Measurements from ENCODE around the gene IFNA14.
"Not testable (repeated sequence)": the region's sequence is repeated elsewhere in the genome, so short reads cannot be mapped to it uniquely, and the experiment has no call there.

DNA sequence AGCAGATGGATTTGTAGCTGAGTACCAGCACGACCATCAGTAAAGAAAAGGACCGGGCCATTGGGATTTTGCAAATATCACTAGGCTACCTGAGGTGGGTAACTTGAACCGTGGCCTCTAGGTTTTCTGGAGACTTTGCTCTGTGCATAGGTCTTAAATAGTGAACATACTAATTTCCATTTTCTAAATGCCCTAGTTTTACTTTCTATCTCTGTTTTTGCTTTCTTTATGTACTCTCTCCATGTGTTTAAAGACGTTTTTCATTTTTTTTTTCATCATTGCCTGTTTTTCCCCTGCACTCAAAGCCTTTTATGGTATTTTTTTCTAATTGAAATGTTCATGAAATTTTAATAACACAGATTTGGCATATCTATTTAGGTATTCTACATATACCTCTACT is 37.7 kb downstream of the IFNA14 start, which contains the start of gene IFNA7:
- TF ChIP-seq POLR2A (IDR thresholded peaks at IDR 0.05) = not testable (repeated sequence)
- TF ChIP-seq, protein P1, sequence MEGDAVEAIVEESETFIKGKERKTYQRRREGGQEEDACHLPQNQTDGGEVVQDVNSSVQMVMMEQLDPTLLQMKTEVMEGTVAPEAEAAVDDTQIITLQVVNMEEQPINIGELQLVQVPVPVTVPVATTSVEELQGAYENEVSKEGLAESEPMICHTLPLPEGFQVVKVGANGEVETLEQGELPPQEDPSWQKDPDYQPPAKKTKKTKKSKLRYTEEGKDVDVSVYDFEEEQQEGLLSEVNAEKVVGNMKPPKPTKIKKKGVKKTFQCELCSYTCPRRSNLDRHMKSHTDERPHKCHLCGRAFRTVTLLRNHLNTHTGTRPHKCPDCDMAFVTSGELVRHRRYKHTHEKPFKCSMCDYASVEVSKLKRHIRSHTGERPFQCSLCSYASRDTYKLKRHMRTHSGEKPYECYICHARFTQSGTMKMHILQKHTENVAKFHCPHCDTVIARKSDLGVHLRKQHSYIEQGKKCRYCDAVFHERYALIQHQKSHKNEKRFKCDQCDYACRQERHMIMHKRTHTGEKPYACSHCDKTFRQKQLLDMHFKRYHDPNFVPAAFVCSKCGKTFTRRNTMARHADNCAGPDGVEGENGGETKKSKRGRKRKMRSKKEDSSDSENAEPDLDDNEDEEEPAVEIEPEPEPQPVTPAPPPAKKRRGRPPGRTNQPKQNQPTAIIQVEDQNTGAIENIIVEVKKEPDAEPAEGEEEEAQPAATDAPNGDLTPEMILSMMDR (IDR thresholded peaks at IDR 0.05) = not testable (repeated sequence)

Measured in Peyer's patch (tissue), 4 donors.